CD4-positive, alpha-beta T cell treated with Interleukin-12 subunit alpha and Interleukin-12 subunit beta, for 1 hour (primary cell): ENCODE results near the gene TAS2R60.
"Not testable (repeated sequence)": the region's sequence is repeated elsewhere in the genome, so short reads cannot be mapped to it uniquely, and the experiment has no call there.

ENCODE experiments used
- DNase-seq: peaks from one replicate; pipeline ENCODE4 v3.0.0-alpha.2; 2020

Gene TAS2R60

GRCh38 chr7:143479055-143479766 is 36.0 kb downstream of the TAS2R60 start:
- no peak for DNase-seq

GRCh38 chr7:143480501-143480900 is 37.2 kb downstream of the TAS2R60 start:
- no peak for DNase-seq

- no peak for DNase-seq
Measured at GRCh38 chr7:143484119-143484518, 40.9 kb downstream of the TAS2R60 start.

- DNase-seq: no peak
Measured at GRCh38 chr7:143485094-143485493, 41.8 kb downstream of the TAS2R60 start.

GRCh38 chr7:143485500-143485899 is 42.2 kb downstream of the TAS2R60 start:
- DNase-seq: no peak

GRCh38 chr7:143486266-143486665 is 43.0 kb downstream of the TAS2R60 start:
- not testable (repeated sequence) for DNase-seq

GRCh38 chr7:143487061-143487460 is 43.8 kb downstream of the TAS2R60 start:
- no peak for DNase-seq

GRCh38 chr7:143487566-143487965 is 44.3 kb downstream of the TAS2R60 start:
- DNase-seq: no peak

GRCh38 chr7:143490717-143491306 is 47.6 kb downstream of the TAS2R60 start:
- peak; percentile 8 for DNase-seq

GRCh38 chr7:143492043-143492471 is 48.8 kb downstream of the TAS2R60 start:
- no peak for DNase-seq

- no peak for DNase-seq
Measured at GRCh38 chr7:143492799-143493739, 49.8 kb downstream of the TAS2R60 start.

- no peak for DNase-seq
Measured at GRCh38 chr7:143493751-143494150, 50.5 kb downstream of the TAS2R60 start.
